ENCODE measurements around the gene TSC22D4.

DNA sequence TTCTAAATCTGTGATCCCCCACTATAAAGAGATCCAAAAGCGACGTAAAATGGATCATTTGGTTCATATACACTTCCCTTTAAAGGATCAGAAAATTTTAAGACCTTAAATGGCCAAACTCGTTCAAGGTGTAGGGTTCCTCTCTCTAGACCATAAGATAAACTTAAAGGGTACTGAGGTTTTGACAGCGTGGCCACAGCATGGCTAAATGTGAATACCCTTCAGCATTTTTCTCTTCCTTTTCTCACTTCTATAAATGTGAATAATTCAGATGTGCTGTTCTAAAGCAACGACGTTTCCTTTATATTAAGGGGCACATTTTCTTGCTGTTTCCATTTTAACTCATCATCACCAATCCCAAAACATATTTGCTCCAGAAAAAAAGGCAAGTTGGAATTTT, 55.7 kb downstream of the TSC22D4 start:
- TF ChIP-seq POLR2A (IDR thresholded peaks at IDR 0.05; ENCODE audit: low read depth, low read length): no peak
- TF ChIP-seq TAF1 (IDR thresholded peaks at IDR 0.05; ENCODE audit: low read depth, low read length): no peak

Measured in GM12891 (cell line).